ENCODE measurements around the gene ENOX1. TPM values are rescaled to one million over a fixed set of nuclear protein-coding genes. Genes with fewer than 3 reads are reported as not detected.

ENOX1 gene
- total RNA-seq, 1 donor, result 2.2 TPM

GRCh38 chr13:43799191-43799590, 12.4 kb upstream of the ENOX1 start:
- H3K4me3 ChIP-seq (ENCODE audit: low read depth, low read length), result no peak overlapping the region
- no peak for DNase-seq (ENCODE audit: low read depth)
- no peak for TF ChIP-seq CTCF (IDR thresholded peaks at IDR 0.05; ENCODE audit: insufficient read depth, low read depth, low read length)

GRCh38 chr13:43797869-43798268, 11.1 kb upstream of the ENOX1 start:
- peak; percentile 24 for DNase-seq (ENCODE audit: low read depth)
- H3K4me3 ChIP-seq (ENCODE audit: low read depth, low read length), result no peak overlapping the region
- TF ChIP-seq CTCF (IDR thresholded peaks at IDR 0.05; ENCODE audit: insufficient read depth, low read depth, low read length), result peak; percentile 26

- H3K4me3 ChIP-seq (ENCODE audit: low read depth, low read length), result no peak overlapping the region
- no peak for DNase-seq (ENCODE audit: low read depth)
- TF ChIP-seq CTCF (IDR thresholded peaks at IDR 0.05; ENCODE audit: insufficient read depth, low read depth, low read length), result no peak
Measured at GRCh38 chr13:43797159-43797558, 10.4 kb upstream of the ENOX1 start.

GRCh38 chr13:43794416-43794815, 7.6 kb upstream of the ENOX1 start:
- no peak for TF ChIP-seq CTCF (IDR thresholded peaks at IDR 0.05; ENCODE audit: insufficient read depth, low read depth, low read length)
- no peak overlapping the region for H3K4me3 ChIP-seq (ENCODE audit: low read depth, low read length)
- DNase-seq (ENCODE audit: low read depth), result peak; percentile 6

GRCh38 chr13:43792076-43792881, 5.5 kb upstream of the ENOX1 start:
- peak; percentile 3 for DNase-seq (ENCODE audit: low read depth)
- H3K4me3 ChIP-seq (ENCODE audit: low read depth, low read length), result no peak overlapping the region
- TF ChIP-seq CTCF (IDR thresholded peaks at IDR 0.05; ENCODE audit: insufficient read depth, low read depth, low read length), result no peak

- TF ChIP-seq CTCF (IDR thresholded peaks at IDR 0.05; ENCODE audit: insufficient read depth, low read depth, low read length), result peak; percentile 22
Measured at GRCh38 chr13:43787997-43788396, 1.2 kb upstream of the ENOX1 start.

GRCh38 chr13:43787518-43787891, 733 bp upstream of the ENOX1 start:
- no peak for TF ChIP-seq CTCF (IDR thresholded peaks at IDR 0.05; ENCODE audit: insufficient read depth, low read depth, low read length)
- no peak for DNase-seq (ENCODE audit: low read depth)
- H3K4me3 ChIP-seq (ENCODE audit: low read depth, low read length), result peak overlapping the region; percentile 72

More at GRCh38 chr13:43787997-43788396, 1.2 kb upstream of the ENOX1 start:
- peak; percentile 21 for DNase-seq (ENCODE audit: low read depth)
- H3K4me3 ChIP-seq (ENCODE audit: low read depth, low read length), result no peak overlapping the region
